Spleen (tissue), 7 donors: Measurements from ENCODE around the gene TEX54.

Experiments used
- POLR2A ChIP-seq, 3 donors: fragments of 450-650 bp; IDR thresholded peaks; one replicate each; pipeline ENCODE4 v1.5.1; 2017; ENCODE audit warnings: antibody characterized with exemption in 3 of 3, mild to moderate bottlenecking in 1 of 3
- POLR2AphosphoS5 ChIP-seq, 3 donors: sonication (generic); formaldehyde crosslinking; IDR thresholded peaks; one replicate each; pipeline ENCODE4 v1.5.1; 2017; ENCODE audit warnings: antibody characterized with exemption in 3 of 3
- TF ChIP-seq, protein P1 (sequence below), 11 experiments: fragments of 200-600 bp in 7 of 11; fragments of 450-650 bp in 4 of 11; sonication (generic) in 4 of 11; IDR thresholded peaks in 8 of 11; conservative IDR thresholded peaks in 3 of 11; 1 replicate in 7 of 11; 2 replicates in 4 of 11; pipeline versions ENCODE4 v1.4.0 to v1.8.0; 2016 to 2021; ENCODE audit warnings: antibody characterized with exemption in 11 of 11, inconsistent platforms in 4 of 11, mild to moderate bottlenecking in 1 of 11
- donor health status: DM: no; HTN: no; CAD: no; lungs with moderate emphysema.
- donor health status: DM: no; HTN: no; CAD: no.
- donor health status: DM: no; HTN: no; CAD: no.

GRCh38 chr11:62851807-62852522 is 19.3 kb upstream of the TEX54 start:
- TF ChIP-seq, protein P1, sequence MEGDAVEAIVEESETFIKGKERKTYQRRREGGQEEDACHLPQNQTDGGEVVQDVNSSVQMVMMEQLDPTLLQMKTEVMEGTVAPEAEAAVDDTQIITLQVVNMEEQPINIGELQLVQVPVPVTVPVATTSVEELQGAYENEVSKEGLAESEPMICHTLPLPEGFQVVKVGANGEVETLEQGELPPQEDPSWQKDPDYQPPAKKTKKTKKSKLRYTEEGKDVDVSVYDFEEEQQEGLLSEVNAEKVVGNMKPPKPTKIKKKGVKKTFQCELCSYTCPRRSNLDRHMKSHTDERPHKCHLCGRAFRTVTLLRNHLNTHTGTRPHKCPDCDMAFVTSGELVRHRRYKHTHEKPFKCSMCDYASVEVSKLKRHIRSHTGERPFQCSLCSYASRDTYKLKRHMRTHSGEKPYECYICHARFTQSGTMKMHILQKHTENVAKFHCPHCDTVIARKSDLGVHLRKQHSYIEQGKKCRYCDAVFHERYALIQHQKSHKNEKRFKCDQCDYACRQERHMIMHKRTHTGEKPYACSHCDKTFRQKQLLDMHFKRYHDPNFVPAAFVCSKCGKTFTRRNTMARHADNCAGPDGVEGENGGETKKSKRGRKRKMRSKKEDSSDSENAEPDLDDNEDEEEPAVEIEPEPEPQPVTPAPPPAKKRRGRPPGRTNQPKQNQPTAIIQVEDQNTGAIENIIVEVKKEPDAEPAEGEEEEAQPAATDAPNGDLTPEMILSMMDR (IDR thresholded peaks at IDR 0.05 in 8 of 11, conservative IDR thresholded peaks at IDR 0.05 in 3 of 11) = no peak
- no peak for TF ChIP-seq POLR2A (IDR thresholded peaks at IDR 0.05)
- TF ChIP-seq POLR2AphosphoS5 (IDR thresholded peaks at IDR 0.05) = no peak
